ENCODE measurements around the gene CHI3L2. TPM values are rescaled to one million over a fixed set of nuclear protein-coding genes. Genes with fewer than 3 reads are reported as not detected.

Gene CHI3L2
- total and polyA plus RNA-seq, 2 experiments from 2014 or later, result 0.68 TPM; not detected in 1

DNA sequence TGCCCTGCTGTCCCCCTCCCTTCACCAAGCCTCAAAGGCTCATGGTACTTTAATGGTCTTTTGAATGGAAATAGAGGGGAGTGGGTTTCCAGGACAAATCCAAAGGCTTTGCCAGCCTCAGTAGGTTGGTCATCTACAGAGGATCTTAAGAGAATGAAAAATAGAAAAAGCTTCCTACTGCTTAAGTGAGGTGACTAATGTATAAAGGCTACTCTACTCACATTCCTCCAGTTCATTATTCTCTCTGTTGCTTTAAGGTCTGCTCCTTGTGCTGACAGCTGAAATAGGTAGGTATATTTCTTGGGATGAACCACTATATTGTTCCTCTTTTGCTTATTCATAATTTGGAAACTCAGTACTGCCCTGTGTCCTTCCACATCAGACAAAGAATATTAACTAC, 52.8 kb downstream of the CHI3L2 start:
- DNase-seq (ENCODE audit: low spot score), result no peak
- Histone ChIP-seq H3K4me3 (no peak overlapping the region), H3K36me3 (ENCODE audit: insufficient read depth) (no peaks in the 10 kb centered on the region), H2AFZ (no peak overlapping the region), H4K20me1 (replicated peaks; ENCODE audit: insufficient read depth) (no peaks in the 10 kb centered on the region), H3K9me2 (ENCODE audit: insufficient read depth) (peaks cover 17% of the 10 kb centered on the region; the same call in 1 of the 2 replicates), H3K79me2 (replicated peaks; ENCODE audit: insufficient read depth) (no peaks in the 10 kb centered on the region), H3K4me1 (ENCODE audit: insufficient read depth) (no peaks in the 10 kb centered on the region), H3F3A (replicated peaks; ENCODE audit: low read depth) (no peaks in the 10 kb centered on the region), H3K4me2 (no peak overlapping the region), H3K27ac (ENCODE audit: low read depth) (no peak overlapping the region), H3K27me3 (ENCODE audit: insufficient read depth) (no peaks in the 10 kb centered on the region)
- ATAC-seq, result no peak
- H3K9me3 Mint-ChIP-seq, result no peaks in the 10 kb centered on the region
- H3K27ac Mint-ChIP-seq, result no peak overlapping the region
- no peaks in the 10 kb centered on the region for H3K36me3 Mint-ChIP-seq (ENCODE audit: low read depth)
- H3K4me1 Mint-ChIP-seq, result no peaks in the 10 kb centered on the region
- H3K4me3 Mint-ChIP-seq, result no peak overlapping the region
- no peak for TF ChIP-seq ZNF114 (CRISPR knock-in tag; IDR thresholded peaks at IDR 0.05)
- peaks cover 4% of the 10 kb centered on the region for H3K27me3 Mint-ChIP-seq (ENCODE audit: insufficient read depth, low read depth, poor library complexity)

DNA sequence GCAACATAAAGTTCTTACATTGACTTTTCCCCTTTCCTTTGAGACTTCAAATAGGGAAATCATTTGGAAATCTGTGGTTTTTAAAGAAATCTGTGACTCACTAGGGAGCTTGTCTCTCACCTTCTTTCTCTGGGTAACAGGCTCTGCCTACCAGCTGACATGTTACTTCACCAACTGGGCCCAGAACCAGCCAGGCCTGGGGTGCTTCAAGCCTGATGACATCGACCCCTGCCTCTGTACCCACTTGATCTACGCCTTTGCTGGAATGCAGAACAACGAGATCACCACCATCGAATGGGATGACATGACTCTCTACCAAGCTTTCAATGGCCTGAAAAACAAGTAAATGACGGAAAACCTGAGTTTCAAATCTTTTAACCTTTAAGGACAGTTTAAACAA, 53.9 kb downstream of the CHI3L2 start:
- no peaks in the 10 kb centered on the region for H3K4me1 Mint-ChIP-seq
- H3K36me3 Mint-ChIP-seq (ENCODE audit: low read depth), result no peaks in the 10 kb centered on the region
- Histone ChIP-seq H3K4me1 (ENCODE audit: insufficient read depth) (no peaks in the 10 kb centered on the region), H3K9me2 (ENCODE audit: insufficient read depth) (peaks cover 18% of the 10 kb centered on the region; the same call in 1 of the 2 replicates), H3K36me3 (ENCODE audit: insufficient read depth) (no peaks in the 10 kb centered on the region), H3K4me2 (no peak overlapping the region), H3K27ac (ENCODE audit: low read depth) (no peak overlapping the region), H3K4me3 (no peak overlapping the region), H4K20me1 (replicated peaks; ENCODE audit: insufficient read depth) (no peaks in the 10 kb centered on the region), H3F3A (replicated peaks; ENCODE audit: low read depth) (no peaks in the 10 kb centered on the region), H3K27me3 (ENCODE audit: insufficient read depth) (no peaks in the 10 kb centered on the region), H3K79me2 (replicated peaks; ENCODE audit: insufficient read depth) (no peaks in the 10 kb centered on the region), H2AFZ (no peak overlapping the region; the same call in 1 of the 2 replicates)
- DNase-seq (ENCODE audit: low spot score), result no peak
- H3K27me3 Mint-ChIP-seq (ENCODE audit: insufficient read depth, low read depth, poor library complexity), result peaks cover 4% of the 10 kb centered on the region
- H3K4me3 Mint-ChIP-seq, result no peak overlapping the region
- H3K27ac Mint-ChIP-seq, result no peak overlapping the region
- TF ChIP-seq NANOG (IDR thresholded peaks at IDR 0.05; ENCODE audit: borderline replicate concordance) (no peak), JUNB (IDR thresholded peaks at IDR 0.05; ENCODE audit: unreplicated experiment) (no peak)
- TF ChIP-seq, protein P1, sequence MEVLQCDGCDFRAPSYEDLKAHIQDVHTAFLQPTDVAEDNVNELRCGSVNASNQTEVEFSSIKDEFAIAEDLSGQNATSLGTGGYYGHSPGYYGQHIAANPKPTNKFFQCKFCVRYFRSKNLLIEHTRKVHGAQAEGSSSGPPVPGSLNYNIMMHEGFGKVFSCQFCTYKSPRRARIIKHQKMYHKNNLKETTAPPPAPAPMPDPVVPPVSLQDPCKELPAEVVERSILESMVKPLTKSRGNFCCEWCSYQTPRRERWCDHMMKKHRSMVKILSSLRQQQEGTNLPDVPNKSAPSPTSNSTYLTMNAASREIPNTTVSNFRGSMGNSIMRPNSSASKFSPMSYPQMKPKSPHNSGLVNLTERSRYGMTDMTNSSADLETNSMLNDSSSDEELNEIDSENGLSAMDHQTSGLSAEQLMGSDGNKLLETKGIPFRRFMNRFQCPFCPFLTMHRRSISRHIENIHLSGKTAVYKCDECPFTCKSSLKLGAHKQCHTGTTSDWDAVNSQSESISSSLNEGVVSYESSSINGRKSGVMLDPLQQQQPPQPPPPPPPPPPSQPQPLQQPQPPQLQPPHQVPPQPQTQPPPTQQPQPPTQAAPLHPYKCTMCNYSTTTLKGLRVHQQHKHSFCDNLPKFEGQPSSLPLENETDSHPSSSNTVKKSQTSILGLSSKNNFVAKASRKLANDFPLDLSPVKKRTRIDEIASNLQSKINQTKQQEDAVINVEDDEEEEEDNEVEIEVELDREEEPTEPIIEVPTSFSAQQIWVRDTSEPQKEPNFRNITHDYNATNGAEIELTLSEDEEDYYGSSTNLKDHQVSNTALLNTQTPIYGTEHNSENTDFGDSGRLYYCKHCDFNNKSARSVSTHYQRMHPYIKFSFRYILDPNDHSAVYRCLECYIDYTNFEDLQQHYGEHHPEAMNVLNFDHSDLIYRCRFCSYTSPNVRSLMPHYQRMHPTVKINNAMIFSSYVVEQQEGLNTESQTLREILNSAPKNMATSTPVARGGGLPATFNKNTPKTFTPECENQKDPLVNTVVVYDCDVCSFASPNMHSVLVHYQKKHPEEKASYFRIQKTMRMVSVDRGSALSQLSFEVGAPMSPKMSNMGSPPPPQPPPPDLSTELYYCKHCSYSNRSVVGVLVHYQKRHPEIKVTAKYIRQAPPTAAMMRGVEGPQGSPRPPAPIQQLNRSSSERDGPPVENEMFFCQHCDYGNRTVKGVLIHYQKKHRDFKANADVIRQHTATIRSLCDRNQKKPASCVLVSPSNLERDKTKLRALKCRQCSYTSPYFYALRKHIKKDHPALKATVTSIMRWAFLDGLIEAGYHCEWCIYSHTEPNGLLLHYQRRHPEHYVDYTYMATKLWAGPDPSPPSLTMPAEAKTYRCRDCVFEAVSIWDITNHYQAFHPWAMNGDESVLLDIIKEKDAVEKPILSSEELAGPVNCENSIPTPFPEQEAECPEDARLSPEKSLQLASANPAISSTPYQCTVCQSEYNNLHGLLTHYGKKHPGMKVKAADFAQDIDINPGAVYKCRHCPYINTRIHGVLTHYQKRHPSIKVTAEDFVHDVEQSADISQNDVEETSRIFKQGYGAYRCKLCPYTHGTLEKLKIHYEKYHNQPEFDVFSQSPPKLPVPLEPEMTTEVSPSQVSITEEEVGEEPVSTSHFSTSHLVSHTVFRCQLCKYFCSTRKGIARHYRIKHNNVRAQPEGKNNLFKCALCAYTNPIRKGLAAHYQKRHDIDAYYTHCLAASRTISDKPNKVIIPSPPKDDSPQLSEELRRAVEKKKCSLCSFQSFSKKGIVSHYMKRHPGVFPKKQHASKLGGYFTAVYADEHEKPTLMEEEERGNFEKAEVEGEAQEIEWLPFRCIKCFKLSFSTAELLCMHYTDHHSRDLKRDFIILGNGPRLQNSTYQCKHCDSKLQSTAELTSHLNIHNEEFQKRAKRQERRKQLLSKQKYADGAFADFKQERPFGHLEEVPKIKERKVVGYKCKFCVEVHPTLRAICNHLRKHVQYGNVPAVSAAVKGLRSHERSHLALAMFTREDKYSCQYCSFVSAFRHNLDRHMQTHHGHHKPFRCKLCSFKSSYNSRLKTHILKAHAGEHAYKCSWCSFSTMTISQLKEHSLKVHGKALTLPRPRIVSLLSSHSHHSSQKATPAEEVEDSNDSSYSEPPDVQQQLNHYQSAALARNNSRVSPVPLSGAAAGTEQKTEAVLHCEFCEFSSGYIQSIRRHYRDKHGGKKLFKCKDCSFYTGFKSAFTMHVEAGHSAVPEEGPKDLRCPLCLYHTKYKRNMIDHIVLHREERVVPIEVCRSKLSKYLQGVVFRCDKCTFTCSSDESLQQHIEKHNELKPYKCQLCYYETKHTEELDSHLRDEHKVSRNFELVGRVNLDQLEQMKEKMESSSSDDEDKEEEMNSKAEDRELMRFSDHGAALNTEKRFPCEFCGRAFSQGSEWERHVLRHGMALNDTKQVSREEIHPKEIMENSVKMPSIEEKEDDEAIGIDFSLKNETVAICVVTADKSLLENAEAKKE (CRISPR knock-in tag; IDR thresholded peaks at IDR 0.05), result no peak
- no peak for ATAC-seq
- no peaks in the 10 kb centered on the region for H3K9me3 Mint-ChIP-seq

Data from GM23338 (cell line).